HG02623 (cell line): ENCODE measurements around the gene LRRC75A.
"Not testable (repeated sequence)": the region's sequence is repeated elsewhere in the genome, so short reads cannot be mapped to it uniquely, and the experiment has no call there.

Experiments used
- ATAC-seq: cut with Tn5 transposase; IDR thresholded peaks from one replicate; pipeline ENCODE4 v1.9.1; 2021; ENCODE audit warnings: moderate library complexity; ENCODE audit not compliant: unreplicated experiment

LRRC75A gene

GRCh38 chr17:16407911-16408588, 83.9 kb downstream of the LRRC75A start:
- peak; percentile 90 for ATAC-seq

DNA sequence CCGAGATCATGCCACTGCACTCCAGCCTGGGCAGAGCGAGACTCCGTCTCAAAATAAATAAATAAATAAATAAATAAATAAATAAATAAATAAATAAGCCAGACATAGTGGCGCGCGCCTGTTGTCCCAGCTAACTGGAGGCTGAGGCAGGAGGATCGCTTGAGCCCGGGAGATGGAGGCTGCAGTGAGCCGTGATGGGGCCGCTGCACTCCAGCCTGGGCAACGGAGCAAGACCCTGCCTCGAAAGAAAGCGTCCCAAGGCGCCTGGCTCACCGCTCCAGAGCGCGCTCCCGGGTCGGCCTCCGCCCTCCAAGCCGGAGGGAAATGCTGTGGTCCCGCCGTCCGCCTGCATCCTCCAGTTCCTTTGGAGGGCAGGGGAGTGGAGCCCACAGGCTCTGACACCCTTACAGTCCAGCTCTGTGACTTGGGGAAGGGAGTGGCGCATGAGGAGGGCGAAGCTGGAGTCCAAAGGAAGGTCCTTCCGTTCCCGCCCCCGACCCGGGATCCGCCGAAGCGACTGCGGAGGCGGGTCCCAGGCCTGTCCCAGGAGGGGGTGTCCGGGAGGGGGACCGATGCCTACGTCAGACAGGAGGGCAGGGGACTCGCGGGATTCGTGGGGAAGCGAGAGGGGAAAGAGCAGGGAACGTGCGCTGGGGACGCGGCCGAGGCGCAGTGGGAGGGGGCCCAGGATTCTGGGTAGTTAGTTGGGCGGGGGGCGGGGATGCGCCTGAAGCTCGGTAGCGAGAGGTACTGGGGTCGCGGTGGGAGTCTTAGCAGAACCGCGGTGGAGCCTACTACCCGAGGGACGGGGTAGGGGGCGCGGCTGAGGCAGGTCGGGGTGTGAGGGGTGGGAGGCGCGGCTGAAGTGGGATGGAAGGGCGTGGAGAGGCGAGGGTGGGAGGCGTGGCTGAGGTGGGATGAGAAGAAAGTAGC, 85.0 kb downstream of the LRRC75A start:
- no peak for ATAC-seq

GRCh38 chr17:16403847-16404246, 88.1 kb downstream of the LRRC75A start:
- not testable (repeated sequence) for ATAC-seq

GRCh38 chr17:16398270-16399267, 93.4 kb downstream of the LRRC75A start:
- ATAC-seq = peak; percentile 70

DNA sequence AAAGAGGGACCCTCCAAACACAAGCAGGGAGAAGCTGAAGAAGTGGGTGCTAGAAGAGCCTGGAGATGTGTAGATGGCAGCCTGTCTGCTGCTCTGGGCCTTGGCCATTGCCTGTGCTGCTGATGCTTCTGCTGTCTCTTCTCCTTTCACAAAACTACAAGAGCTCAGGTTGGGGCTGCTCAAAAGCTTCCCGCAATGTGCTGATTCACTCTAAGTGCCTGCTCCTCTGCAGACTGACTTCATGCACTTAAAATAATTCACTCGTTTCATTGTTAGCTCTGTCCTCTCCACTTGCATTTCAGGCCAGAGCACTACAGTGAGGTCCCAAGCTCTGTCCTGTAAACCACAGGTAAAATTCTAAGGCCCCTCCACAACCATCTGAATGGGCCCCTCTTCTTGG, 95.3 kb downstream of the LRRC75A start:
- ATAC-seq = not testable (repeated sequence)

DNA sequence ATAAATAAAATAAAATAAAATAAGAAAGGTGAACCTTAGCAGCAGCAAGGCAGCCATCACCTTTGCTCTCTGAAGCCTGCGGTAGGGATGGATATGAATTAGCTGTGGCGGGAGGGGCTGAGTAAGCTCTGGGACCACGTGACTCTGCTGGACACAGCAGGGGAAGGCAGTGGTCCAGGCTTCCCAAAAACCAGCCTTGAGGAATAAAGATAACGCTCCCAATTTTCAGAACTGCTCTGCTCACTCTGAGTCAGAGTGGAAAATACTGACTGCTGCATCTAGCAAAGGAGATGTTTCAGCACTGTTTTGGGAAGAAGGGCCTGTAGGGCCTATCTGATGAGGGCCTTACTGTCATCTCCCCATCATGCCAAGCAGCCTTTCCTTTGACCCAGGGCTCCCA, 96.1 kb downstream of the LRRC75A start:
- ATAC-seq = not testable (repeated sequence)

DNA sequence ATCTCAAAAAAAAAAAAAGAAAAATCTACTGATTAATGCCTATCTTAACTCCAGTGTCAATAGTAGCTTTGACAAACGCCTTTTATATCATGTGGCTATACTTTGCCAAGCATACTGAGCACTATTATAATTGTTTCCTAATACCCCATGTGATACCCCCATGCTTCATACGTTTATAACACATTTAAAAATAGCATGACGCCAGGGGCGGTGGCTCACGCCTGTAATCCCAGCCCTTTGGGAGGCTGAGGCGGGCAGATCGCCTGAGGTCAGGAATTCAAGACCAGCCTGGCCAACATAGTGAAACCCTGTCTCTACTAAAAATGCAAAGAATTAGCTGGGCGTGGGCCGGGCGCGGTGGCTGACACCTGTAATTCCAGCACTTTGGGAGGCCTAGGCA, 99.5 kb downstream of the LRRC75A start:
- ATAC-seq = not testable (repeated sequence)
